Transverse colon (tissue), 4 donors: ENCODE results near the gene NKAIN2.

ENCODE experiments used
- POLR2A ChIP-seq: fragments of 450-650 bp; IDR thresholded peaks from one replicate; pipeline ENCODE4 v1.6.1; 2016; ENCODE audit warnings: antibody characterized with exemption, mild to moderate bottlenecking, moderate library complexity
- POLR2AphosphoS5 ChIP-seq, 3 donors: sonication (generic); formaldehyde crosslinking; IDR thresholded peaks; one replicate each; pipeline ENCODE4 v1.6.1; 2016; ENCODE audit warnings: antibody characterized with exemption in 3 of 3
- TF ChIP-seq, protein P1 (sequence below), 5 experiments: fragments of 200-600 bp in 3 of 5; fragments of 450-650 bp in 2 of 5; sonication (generic) in 3 of 5; IDR thresholded peaks; 1 replicate in 2 of 5; 2 replicates in 3 of 5; pipeline ENCODE4 v1.5.1; 2016 to 2017; ENCODE audit warnings: antibody characterized with exemption in 5 of 5, inconsistent platforms in 3 of 5, mild to moderate bottlenecking in 2 of 5, moderate library complexity in 1 of 5

GRCh38 chr6:124090491-124090890, 286.8 kb downstream of the NKAIN2 start:
- TF ChIP-seq, protein P1, sequence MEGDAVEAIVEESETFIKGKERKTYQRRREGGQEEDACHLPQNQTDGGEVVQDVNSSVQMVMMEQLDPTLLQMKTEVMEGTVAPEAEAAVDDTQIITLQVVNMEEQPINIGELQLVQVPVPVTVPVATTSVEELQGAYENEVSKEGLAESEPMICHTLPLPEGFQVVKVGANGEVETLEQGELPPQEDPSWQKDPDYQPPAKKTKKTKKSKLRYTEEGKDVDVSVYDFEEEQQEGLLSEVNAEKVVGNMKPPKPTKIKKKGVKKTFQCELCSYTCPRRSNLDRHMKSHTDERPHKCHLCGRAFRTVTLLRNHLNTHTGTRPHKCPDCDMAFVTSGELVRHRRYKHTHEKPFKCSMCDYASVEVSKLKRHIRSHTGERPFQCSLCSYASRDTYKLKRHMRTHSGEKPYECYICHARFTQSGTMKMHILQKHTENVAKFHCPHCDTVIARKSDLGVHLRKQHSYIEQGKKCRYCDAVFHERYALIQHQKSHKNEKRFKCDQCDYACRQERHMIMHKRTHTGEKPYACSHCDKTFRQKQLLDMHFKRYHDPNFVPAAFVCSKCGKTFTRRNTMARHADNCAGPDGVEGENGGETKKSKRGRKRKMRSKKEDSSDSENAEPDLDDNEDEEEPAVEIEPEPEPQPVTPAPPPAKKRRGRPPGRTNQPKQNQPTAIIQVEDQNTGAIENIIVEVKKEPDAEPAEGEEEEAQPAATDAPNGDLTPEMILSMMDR (IDR thresholded peaks at IDR 0.05): no peak
- no peak for TF ChIP-seq POLR2A
- TF ChIP-seq POLR2AphosphoS5 (IDR thresholded peaks at IDR 0.05): no peak
